HT1080 (cell line): ENCODE data around the gene CPNE6. TPM values are rescaled to one million over a fixed set of nuclear protein-coding genes. Genes with fewer than 3 reads are reported as not detected.
A peak's percentile ranks its signal among the peaks of the same experiment; 100 is the strongest.

Source experiments
- DNase-seq: peaks from one replicate; pipeline ENCODE4 v3.0.0-alpha.2; 2015; ENCODE audit warnings: low read depth
- total RNA-seq: library from RNA; depleted of rRNA; stranded (reverse); fragments of >200 nt; shearing (Covaris generic); gene quantifications from 2 replicates; pipeline ENCODE4 v1.2.3, GENCODE V29; 2014

Gene CPNE6
- total RNA-seq, 1 experiment from 2014 or later: not detected

DNA sequence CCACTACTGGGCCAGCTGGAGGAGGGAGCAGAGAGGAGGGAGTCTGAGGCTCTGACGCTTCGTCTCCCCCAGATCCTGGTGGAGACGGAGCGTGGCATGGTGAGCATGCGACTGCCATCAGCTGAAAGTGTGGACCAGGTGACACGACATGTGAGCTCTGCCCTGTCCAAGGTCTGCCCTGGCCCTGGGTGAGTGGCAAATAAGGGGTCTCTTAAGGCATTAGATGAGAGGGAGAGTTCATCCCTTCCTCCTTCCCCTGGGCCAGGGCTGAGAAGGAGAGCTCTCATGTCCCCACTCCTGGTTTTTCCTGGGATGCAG lies 17.1 kb upstream of the CPNE6 start:
- no peak for DNase-seq

DNA sequence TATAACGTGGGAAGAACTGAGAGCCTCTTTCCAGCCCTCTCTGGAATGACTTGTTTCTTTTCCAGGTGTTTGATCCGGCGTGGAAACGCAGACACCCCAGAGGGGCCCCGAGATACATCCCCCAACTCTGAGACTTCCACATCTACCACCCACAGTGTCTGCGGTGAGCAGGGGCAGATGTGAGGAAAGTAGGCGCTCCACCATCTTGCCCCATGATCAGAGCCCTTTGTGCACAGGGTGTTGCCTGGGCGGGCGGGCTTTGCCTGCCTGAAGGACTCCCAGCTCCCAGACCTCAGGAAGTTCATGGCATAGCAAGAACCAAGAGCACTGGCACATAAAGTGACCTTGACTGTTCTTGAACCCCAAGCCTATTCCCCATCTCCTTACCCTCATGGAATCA lies 16.7 kb upstream of the CPNE6 start:
- DNase-seq: no peak

DNA sequence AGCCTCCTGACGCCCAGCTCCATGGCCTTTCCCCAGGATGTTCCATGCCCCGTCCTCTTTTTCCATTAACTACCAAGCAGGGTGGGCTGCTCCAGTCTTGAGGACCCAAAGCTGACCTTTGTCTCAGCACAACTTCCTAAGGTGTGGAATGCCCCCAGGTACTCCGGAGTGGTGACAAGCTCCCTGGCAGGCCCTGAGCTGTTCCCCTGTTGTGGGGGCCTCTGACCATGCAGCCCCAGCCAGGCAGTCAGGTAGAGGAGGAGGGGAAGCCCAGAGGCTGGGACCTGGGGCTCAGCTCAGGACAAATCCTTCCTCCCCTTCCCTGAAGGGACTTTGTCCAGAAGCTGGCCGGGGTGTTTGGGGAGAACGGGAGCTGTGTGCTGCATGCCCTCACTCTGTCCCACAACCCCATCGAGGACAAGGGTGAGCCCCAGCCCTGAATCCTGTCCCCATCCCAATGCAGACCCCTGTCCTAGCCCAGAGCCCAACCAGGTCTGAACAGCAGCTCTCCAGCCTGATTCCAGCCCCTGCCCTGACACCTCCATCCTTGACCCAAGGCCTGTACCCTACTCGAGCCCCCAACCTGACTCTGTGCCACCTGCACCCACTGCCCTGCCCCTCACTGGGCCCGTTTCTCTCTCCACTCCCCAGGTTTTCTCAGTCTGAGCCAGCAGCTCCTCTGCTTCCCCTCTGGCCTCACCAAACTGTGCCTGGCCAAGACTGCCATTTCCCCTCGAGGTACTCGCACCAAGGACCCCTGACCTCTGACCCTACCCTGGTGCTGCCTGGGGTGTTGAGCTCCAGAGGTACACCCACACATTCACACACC lies 15.2 kb upstream of the CPNE6 start:
- DNase-seq: no peak

DNA sequence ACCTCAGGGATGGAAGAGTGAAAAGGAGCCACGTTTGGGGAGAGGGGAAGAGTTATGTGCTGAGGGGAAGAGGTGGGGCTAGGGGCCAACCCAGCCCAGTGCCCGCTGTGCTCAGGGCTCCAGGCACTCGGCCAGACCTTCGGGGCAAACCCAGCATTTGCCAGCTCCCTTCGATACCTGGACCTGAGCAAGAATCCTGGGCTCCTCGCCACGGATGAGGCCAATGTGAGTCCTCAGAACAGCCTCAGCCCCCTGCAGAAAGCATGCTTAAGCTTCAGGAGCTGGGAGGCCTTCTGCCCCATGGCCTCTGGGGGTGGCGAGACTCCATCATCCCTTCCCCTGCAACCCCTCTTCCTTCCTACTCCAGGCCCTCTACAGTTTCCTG lies 14.6 kb upstream of the CPNE6 start:
- no peak for DNase-seq

DNA sequence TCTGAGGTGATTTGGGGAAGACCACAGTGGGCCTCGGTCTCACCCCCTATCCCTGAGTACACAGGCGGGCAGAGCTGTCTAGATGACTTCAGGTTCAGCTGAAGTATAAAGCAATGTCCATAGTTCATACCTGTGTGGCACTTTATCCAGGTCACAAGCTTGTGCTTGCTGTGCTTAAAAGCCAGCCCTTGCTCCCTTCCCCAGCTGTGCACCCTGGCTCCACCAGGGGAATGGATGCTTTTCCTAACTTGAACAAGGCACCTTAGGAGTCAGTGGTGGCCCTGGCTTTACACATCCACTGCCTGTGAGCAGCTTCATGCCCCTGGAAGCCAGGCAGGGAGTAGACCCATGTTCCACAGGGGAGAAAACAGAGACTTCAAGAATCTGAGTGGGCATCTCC lies 14.1 kb upstream of the CPNE6 start:
- DNase-seq: no peak

DNA sequence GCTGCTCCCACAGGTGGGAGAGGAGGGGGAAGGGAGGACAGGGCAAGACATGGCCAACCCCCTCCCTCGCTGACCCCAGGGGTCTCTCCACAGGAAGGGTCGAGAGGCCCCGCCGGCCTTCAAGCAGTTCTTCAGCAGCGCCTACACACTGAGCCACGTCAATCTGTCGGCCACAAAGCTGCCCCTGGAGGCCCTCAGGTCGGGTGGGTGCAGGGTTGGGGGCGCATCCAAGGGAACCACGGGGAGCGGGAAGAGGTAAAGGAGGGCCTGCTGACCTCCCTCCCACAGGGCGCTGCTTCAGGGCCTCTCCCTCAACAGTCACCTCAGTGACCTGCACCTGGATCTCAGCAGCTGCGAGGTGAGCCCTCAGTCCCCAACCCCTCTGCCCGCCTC lies 13.5 kb upstream of the CPNE6 start:
- no peak for DNase-seq

DNA sequence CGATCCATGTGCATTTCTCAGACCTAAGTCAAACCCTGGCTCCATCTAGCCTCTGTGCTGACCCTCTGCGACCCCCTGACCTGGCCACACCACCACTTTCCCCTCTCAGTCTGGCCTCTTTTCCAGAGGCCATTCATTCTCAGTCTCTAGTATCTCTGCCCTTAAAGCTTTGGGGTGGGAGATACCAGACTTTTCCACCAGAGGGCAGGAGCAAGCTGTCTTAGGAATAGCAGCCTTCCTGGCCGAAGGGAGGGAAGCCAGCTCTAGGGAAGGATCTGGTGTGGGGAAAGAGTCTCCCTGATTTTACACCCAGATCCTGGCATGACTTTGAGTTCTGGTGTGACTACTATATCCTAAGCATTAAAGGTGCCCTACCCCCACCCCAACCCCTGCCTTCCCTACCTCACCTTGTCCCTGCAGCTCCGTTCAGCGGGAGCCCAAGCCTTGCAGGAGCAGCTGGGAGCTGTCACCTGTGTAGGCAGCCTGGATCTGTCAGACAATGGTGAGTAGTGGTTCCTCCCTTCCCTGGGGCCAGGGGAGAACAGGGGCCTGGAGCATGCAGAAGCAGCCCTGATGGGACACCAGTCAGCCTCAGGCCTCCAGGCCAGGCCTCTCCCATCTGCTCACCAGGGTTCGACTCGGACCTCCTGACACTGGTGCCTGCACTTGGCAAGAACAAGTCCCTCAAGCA lies 13.0 kb upstream of the CPNE6 start:
- peak; percentile 63 for DNase-seq

DNA sequence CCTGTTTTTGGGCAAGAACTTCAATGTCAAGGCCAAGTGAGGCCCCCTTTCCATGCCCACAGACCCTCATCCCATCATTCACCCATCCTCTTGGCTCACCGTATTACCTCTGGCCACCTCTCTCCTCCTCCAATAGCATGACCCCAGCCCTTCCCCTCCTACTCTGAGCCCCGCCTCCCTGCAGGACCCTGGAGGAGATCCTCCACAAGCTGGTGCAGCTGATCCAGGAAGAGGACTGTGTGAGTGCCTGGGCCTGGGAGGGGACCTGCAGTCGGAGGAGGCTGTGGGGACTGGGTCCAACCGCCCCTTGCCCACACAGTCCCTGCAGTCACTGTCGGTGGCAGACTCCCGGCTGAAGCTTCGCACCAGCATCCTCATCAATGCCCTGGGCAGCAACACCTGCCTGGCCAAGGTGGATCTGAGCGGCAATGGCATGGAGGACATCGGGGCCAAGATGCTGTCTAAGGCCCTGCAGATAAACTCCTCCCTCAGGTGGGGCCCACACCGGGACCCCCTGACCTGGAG lies 12.3 kb upstream of the CPNE6 start:
- DNase-seq: no peak

DNA sequence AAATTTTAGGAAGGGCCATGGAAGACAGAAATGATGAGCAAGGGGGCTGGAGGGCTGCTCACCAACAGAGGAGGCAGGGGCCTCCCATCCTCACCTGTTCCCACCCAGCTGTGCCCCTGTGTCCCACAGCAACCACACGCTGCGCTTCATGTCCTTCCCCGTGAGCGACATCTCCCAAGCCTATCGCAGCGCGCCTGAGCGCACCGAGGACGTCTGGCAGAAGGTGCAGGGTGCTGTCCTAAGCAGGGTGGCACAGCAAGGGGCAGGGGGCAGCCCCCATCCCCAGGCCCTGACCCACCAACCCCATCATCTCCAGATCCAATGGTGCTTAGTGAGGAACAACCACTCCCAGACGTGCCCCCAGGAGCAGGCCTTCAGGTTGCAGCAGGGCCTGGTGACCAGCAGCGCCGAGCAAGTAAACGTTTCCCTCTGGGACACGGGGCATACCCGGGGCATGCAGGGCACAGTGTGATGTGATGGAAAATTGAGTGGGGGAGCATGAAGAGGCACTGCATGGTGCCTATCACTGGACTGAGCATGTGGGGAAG lies 11.4 kb upstream of the CPNE6 start:
- no peak for DNase-seq

DNA sequence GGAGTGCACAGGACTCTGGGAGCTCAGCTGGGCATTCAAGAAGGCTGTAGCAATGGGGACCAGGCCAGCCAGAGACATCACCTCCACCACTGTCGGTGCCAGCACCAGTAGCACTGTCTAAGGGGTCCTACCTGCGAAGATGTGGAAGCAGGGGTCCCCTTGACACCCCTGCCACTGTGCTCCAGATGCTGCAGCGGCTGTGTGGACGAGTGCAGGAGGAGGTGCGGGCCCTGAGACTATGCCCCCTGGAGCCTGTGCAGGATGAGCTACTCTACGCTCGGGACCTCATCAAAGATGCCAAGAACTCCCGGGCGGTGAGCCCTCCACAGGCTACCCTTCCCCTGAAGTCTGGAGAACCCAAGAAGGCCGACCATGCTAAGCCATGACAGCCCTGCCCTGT lies 10.9 kb upstream of the CPNE6 start:
- no peak for DNase-seq

DNA sequence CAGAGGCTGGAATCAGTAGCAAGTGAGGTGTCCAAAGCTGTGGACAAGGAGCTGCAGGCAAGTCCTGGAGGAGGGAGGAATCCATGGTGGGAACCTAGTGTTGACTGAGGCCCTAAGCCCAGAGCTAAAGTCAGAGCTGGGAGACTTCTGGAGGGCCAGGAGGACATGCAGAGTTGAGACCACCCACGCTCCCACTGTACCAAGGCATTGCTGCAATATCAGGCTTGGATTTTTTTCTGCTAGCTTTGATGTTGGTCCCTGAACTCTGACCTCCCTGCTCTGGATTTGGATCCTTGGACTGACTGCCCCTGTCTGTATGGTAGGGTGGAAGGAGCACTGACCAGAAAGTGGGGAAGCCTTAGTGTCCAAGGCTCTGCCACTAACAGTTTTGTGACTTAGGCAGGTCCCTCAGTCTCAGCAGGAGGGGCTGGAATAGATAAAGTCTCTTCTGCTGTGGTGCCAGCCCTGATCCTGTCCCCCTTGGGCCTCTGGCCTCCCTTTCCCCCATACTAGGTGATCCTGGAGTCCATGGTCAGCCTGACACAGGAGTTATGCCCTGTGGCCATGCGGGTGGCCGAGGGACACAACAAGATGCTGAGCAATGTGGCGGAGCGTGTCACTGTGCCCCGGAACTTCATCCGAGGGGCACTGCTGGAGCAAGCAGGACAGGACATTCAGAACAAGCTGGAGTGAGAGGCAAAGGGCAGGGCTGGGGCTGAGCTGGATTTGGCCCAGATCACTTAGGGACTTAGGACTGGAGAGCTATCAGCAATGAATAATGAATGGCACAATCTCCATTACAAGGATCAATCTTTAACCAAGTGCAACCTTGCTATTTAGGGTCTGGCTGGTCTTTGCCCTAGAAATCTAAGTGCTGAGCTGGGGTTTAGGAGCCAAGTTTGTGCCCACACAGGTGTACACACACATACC lies 10.1 kb upstream of the CPNE6 start:
- no peak for DNase-seq

DNA sequence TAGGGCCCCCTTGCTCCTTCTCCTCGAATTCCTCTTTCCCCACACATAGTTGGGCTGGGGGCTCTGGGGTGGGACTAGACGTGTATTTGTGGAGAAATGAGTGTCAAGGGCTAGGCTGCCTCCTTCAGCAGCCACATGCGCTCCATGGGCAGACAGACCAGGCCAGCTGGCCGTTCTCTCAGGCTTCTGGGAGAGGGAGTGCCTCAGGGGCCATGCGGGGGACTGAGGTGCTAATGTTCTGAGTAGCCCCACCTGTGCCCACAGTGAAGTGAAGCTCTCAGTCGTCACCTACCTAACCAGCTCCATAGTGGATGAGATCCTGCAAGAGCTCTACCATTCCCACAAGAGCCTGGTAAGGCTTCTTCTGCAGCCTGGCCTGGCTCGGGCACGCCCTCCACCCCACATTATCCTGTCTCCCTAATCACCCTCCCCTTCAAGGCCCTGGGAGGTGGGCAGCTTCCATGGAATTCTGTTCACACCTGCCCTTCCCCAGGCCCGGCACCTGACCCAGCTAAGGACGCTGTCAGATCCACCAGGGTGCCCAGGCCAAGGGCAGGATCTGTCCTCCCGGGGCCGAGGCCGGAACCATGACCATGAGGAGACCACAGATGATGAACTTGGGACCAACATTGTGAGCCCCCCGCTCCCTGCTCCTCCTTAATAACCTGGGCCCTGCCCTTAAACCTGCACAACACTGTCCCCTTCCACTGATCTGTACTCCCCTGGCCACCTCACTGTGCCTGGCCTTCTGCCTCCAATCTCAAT lies 9.0 kb upstream of the CPNE6 start:
- DNase-seq: no peak

DNA sequence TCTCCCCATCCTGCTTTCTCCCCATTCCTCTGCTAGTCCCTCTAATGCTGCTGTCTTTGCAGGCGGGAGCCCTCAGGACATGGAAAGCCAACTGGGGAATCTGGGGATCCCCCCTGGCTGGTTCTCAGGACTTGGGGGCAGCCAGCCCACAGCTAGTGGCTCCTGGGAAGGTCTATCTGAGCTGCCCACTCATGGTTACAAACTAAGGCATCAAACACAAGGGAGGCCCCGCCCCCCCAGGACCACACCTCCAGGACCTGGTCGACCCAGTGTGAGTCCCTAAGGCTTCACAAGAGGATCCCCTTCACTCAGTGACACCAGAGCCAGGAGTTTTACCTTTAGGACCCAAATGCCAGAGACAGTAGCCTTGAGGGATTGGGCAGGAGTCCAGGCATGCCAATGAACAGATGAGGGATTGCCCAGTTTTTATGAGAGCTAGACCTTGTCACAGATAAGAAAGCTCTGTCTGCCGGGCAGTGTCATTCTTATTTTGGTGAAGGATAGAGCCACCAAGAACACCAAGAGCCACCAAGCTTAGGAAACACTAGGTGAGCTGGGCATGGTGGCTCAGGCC lies 8.0 kb upstream of the CPNE6 start:
- no peak for DNase-seq

DNA sequence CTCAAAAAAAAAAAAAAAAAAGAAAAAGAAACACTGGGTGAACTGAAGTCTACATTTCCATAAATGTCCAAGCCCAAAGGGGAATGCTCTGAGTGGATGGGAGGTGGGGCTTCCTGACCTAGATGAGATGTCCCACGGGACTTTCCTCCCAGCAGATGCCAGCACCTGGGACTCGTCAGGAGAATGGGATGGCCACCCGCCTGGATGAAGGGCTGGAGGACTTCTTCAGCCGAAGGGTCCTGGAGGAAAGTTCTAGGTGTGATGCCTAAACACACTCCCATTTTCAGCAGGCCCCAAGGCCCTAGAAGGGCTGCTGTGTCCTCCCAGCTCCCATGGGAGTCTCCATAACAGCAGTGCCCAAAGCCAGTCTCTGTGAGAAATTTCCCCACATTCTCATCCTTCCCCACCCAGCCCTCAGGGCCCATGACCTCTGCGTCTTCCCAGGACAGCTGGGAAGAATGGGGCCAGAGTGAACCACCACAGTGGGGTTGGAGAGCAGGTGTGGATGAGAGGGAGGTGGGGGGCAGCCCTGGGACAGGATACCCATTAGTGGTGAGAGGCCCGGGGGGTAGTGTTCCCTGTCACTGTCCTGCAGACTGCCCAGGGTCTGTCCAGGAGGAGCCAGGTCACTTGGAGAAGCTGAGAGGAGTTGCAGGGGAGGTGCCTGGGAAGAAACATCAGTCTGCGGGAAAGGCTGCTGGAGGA lies 7.1 kb upstream of the CPNE6 start:
- no peak for DNase-seq

DNA sequence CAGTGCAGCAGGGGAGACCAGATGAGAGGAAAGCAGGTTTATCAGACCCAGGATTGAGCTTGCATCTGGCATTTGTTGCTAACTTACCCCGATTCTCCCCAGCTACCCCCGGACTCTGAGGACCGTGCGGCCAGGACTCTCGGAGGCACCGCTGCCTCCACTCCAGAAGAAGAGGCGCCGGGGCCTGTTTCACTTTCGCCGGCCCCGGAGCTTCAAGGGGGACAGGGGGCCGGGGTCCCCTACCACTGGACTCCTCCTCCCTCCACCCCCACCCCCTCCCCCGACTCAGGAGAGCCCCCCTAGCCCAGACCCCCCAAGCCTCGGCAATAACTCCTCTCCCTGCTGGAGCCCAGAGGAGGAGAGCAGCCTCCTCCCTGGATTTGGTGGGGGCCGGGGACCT lies 6.5 kb upstream of the CPNE6 start:
- no peak for DNase-seq

DNA sequence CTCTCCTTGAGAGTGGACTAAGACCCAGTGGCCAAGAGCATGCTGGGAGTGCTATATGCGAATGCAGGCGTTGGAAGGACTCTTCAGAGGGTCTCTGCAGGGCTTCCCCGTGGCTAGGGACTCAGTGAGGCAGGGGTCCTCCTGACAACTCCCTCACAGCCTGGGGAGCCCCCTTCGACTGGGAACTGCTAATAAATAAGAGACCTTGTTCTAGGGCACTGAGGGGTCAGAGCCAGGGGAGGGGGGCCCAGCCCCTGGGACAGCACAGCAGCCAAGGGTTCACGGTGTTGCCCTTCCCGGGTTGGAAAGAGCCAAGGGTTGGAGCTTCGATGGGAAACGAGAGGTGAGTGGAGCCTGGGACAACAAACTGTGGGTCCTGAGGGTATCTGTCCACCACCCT lies 6.0 kb upstream of the CPNE6 start:
- no peak for DNase-seq

DNA sequence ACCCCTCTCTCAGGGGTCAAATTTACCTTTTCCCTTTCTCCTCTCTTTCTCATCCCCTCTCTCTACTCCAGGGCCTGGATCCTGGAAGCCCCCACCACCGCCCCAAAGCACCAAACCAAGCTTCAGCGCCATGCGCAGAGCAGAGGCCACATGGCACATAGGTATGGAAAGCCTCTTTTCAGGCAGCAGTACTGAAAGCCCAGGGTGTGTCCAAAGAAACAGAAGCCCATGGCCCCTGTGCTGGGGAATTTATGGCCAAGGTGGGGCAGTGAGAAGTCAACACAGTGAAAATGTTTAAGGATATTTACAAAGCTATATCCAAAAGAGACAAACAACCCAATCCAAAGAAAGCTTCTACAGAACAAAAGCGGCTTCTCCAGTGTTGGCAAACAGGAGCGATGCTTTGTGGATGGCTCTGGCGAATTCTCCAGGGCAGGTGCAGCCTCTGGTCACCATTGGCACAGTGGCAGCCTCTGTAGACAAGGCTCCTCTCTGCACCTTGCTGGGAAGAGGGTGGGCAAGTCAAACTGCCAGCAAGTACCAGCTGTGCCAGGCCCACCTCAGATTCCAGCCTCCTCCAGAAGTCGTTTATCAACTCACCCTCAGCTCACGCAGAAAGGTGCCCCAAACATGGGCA lies 4.7 kb upstream of the CPNE6 start:
- no peak for DNase-seq

DNA sequence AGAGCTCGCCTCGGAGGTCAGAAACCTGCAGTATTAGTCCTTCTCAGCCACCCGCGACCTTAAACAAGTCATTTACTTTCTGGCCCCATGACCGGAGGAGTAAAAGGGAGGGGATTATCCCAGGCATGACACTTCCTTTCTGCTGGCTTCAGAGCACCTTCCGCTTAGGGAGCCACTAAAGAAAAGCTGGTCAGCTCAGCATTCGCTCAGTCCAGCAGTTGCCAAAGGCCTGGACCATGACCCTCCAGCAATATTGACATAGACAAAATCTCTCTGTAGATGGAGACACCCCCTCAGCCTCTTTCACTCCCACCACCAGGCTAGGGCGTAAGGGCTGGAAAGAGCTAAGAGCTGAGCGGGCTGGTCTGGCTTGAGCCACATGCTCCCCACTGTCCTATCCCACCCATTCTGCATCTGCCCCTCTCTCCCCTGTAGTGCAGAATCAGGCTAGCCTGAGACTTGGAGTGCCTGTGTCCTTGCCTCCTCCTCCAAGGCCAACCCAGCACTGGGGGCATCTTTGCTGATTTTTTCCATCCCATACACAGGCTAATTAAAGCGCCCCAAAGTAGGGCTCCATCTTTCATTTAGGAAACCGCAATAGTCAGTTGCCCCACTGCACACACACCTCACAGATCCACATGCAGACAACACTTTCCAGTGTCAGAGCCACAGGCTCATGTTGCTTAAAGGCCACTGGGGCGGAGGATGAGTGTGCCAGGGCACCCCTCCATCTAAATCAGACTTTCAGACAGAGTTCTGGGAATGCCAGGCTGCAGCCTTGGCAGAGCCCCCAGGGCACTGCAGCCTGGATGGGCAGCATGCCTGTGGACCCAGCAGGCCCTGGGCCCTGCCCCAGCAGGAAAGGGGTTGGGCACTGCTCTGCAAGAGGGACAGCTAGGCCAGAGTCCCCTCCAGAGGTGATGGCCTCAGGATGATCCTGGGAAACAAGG lies 4.0 kb upstream of the CPNE6 start:
- DNase-seq: no peak
